ENCODE data around the gene PSMD8.
A peak's percentile ranks its signal among the peaks of the same experiment; 100 is the strongest.
"Not testable (repeated sequence)": the region's sequence is repeated elsewhere in the genome, so short reads cannot be mapped to it uniquely, and the experiment has no call there.

The PSMD8 gene

DNA sequence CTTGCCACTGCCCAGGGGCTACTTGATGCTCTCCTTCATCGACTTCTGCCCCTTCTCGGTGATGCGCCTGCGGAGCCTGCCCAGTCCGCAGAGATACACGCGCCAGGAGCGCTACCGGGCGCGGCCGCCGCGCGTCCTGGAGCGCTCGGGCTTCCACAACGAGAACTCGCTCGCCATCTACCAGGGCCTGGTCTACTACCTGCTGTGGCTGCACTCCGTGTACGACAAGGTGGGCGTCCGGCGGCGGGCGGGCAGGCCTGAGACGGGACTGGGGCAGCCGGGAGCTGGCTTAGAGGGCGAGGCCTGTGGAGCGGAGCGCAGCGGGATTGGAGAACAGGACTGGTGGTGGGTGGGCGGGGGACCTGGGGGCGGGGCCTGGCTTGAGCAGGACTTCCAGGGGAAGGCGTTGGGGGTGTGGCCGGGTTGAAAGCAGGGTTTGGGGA is 12.7 kb upstream of the PSMD8 start:
- peak; percentile 74 for FAIRE-seq
- DNase-seq (ENCODE audit: insufficient read length, low spot score), result peak; percentile 93

DNA sequence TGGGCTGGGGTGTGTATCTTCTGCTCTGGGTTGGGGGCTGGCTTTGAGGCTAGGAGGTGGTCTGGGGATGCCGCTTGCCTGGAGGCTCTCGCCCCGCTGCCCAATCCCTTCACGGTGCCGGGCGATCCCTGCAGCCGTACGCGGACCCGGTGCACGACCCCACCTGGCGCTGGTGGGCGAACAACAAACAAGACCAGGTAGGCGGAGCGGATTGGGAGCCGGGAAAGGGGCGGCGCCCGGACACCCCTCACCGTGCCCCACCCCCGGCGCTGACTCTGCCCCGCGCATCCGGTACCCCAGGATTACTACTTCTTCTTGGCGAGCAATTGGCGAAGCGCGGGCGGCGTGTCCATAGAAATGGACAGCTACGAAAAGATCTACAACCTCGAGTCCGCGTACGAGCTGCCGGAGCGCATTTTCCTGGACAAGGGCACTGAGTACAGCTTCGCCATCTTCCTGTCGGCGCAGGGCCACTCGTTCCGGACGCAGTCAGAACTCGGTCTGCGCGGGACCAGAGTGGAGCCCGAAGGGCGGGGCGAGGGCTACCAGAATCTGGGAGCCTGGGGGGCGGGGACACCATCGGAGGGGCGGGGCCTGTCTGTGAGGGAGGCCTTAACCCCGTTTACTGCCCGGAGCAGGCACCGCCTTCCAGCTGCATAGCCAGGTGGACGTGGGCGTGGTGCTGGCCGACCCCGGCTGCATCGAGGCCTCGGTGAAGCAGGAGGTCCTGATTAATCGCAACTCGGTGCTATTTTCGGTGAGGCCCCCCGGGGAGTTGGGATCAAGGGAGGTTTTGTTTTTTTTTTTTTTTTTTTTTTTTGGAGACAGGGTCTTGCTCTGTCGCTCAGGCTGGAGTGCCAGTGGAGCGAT is 12.1 kb upstream of the PSMD8 start:
- peak; percentile 78 for DNase-seq (ENCODE audit: insufficient read length, low spot score)
- peak; percentile 80 for FAIRE-seq

DNA sequence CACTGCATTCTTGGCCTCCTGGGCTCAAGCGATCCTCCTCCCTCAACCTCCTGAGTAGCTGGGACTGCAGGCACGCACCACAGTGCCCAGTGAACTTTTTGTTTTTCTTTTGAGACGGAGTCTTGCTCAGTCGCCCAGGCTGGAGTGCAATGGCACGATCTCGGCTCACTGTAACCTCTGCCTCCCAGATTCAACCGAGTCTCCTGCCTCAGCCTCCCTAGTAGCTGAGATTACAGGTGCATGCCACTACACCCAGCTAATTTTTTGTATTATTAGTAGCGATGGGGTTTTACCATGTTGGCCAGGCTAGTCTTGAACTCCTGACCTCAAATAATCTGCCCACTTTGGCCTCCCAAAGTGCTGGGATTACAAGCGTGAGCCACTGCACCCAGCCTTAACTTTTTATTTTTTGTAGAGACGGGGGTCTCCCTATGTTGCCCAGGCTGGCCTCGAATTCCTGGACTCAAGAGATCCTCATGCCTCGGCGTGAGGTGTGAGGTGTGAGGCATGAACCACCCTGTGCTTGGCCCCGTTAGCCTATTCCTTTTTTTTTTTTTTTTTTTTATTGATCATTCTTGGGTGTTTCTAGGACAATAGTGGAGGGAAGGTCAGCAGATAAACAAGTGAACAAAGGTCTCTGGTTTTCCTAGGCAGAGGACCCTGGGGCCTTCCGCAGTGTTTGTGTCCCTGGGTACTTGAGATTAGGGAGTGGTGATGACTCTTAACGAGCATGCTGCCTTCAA is 11.3 kb upstream of the PSMD8 start:
- FAIRE-seq; DNase-seq (ENCODE audit: insufficient read length, low spot score): not testable (repeated sequence)

DNA sequence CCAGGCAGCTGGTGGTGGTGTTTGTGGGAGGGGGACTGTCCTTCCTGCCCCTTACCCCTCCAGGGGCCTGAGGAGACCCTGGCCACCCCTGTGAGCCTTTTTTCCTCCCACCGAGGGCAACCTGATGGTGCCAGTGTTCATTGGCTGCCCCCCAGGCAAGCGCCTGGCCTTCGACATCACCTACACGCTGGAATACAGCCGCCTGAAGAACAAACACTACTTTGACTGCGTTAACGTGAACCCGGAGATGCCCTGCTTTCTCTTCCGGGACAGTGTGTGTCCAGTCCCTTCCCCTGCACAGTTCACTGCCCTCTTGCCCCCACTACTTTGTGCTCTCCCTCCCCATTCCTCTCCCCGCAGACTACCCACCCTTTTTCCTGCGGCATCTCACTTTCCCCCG is 7.3 kb upstream of the PSMD8 start:
- DNase-seq (ENCODE audit: insufficient read length, low spot score) (no peak), FAIRE-seq (no peak)

DNA sequence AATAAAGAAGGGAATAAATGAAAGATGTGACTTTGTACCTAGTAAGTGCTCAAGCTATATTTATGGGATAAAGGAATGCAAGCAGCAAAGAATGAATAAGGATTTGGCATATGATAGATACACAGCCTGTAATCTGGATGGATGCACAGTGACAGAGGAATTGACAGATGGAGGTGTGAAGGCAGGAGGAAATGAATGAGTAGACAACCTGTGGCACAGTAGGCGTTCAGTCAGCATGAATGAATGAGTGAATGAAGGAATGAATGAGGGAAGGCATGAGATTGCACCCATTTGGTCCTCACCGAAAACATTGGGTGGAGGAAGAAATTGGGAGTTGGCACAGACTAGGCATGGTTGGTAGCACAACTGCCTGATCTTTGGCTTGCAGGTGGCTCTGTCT is 4.8 kb upstream of the PSMD8 start:
- DNase-seq (ENCODE audit: insufficient read length, low spot score) (no peak), FAIRE-seq (peak; percentile 55)

DNA sequence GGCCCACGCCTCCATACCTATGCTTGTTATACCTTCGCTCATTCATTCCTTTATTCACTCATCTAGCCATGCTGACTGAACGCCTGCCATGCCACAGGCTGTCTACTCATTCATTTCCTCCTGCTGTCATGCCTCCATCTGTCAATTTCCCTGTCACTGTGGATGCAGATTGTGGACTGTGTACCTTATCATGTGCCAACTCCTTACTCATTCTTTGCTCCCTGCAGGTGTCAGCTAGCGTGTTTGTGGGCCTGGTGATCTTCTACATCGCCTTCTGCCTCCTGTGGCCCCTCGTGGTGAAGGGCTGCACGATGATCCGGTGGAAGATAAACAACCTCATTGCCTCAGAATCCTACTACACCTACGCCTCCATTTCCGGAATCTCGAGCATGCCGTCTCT is 4.1 kb upstream of the PSMD8 start:
- FAIRE-seq, result no peak
- DNase-seq (ENCODE audit: insufficient read length, low spot score), result no peak

DNA sequence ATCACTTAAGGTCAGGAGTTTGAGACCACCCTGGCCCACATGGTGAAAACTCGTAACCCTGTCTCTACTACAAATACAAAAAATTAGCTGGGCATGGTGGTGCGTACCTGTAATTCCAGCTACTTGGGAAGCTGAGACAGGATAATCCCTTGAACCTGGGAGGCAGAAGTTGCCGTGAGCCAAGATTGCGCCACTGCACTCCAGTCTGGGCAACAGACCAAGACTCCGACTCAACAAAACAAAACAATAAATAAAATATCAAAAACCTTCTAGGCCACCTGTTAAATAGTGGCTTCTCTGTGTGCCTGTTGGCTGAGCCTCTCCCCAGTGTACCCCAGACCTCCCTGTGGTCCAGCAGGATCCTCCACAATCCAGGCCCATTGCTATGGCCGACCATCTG is 3.3 kb upstream of the PSMD8 start:
- no peak for FAIRE-seq
- no peak for DNase-seq (ENCODE audit: insufficient read length, low spot score)

DNA sequence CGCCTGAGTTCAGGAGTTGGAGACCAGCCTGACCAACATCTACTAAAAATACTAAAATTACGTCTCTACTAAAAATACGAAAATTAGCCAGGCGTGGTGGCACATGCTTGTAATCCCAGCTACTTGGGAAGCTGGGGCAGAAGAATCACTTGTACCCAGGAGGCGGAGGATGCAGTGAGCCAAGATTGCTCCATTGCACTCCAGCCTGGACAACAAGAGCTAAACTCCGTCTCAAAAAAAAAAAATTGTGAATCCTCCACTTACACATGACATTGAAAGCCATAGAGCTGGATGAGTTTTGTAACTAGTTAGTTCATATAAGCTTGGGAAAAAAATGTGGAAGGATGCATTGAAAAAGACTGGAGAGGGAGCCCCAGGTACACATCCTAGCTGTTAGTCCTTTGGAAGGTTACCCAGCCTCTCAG is 452 bp upstream of the PSMD8 start:
- no peak for FAIRE-seq

DNA sequence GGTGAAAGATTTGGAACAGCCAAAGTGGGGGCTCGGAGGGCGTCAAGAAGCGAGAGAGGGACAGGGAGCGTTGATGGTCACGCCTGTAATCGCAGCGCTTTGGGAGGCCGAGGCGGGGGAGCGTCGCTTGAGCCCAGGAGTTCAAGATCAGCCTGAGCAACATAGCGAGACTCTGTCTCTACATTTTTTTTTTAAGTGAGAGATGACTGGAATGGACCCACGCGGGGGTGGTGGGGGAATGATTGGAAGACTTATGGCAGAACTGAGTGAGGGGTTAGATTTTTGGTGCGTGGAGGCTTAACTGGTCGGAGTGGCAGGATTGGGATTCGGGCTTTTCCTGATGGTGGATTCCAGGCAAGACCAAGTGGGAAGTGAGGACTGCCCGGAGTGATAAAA is 725 bp downstream of the PSMD8 start:
- FAIRE-seq (no peak), DNase-seq (ENCODE audit: insufficient read length, low spot score) (no peak)

More for the DNA sequence above, 452 bp upstream of the PSMD8 start:
- no peak for DNase-seq (ENCODE audit: insufficient read length, low spot score)

DNA sequence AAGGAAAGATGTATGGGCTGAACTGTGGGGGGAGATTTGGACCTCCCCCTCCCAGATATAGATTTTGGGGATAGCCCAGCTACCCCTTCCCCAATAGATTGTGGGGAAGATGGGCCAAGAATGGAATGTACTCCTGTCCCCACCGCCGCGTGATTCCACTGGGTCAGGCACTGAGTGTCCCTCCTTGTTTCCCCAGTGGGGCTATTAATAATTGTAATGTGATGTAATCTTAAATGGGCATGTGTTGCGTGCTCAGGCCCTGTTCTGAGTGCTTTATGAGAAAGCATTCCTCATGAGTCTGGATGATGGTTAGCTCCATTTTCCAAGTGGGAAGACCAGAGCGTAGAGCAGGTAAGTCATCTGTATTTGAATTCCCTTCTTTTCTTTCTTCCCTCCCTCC is 1.4 kb downstream of the PSMD8 start:
- FAIRE-seq (no peak), DNase-seq (ENCODE audit: insufficient read length, low spot score) (no peak)

DNA sequence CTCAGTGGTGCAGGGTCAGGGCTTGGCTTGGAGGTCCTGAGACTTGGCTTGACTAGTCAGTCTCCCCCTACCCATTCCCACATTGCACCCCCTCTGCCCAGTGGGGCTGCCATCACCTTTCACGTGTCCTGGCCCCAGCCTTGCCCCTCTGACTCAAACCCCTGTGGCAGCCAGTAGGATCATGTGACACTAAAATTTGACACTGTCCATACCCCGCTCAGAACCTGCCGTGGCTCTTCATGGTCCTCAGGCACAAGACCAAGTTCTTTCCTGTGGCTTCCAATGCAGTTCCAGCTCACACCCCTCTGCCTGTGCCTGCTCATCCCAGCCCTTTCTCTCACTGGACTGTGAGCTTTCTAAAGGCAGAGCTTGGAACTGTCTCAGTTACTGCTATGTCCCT is 2.2 kb downstream of the PSMD8 start:
- FAIRE-seq (no peak), DNase-seq (ENCODE audit: insufficient read length, low spot score) (no peak)

DNA sequence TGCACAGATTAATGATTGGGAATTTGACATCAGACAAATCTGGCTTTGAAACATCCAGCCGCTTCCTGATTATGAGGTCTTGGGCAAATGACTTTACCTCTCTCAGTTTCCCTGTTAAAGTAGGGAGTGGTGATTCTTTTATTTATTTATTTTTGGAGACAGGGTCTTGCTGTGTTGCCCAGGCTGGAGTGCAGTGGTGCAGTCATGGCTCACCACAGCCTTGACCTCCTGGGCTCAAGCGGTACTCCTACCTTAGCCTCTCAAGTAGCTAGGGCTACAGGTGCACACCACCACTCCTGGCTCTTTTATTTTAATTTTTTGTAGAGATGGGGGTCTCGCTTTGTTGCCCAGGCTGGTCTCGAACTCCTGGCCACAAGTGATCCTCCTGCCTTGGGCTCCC is 2.7 kb downstream of the PSMD8 start:
- no peak for FAIRE-seq
- DNase-seq (ENCODE audit: insufficient read length, low spot score), result no peak

DNA sequence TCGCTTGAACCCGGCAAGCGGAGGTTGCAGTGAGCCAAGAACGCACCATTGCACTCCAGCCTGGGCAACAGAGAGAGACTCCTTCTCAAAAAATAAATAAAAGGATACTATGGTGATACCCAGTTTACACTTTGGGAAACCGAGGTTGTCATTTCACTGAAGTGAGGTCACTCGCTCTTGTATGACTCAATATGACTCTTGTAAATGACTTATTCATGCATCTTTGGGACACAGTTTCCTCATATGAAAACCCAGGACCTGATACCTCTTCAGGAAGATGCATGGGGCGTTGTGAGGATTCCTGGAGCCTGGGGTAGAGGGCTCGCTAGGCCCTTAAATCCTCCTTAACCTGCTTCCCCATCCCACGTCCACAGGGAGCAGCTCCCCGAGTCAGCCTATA is 4.5 kb downstream of the PSMD8 start:
- DNase-seq (ENCODE audit: insufficient read length, low spot score), result no peak
- FAIRE-seq, result no peak

DNA sequence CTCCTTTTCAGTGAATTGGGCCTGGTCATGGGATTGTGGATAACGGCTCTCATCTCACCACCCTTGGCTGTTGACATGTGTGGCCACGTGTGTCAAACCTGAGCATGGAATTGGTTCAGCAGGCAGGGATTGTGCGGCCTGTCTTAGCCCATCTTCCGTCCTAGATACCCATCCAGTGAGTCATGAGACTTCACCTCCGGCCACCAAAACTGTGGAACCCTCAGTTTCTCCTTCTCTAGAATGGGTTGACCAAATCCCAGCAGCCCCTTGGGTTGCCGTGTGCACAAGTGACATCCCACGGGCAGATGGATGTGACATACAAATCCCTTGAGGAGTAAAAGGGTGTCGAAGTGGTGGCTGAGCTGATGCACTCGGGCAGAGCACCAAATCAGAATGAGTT is 6.8 kb downstream of the PSMD8 start:
- no peak for FAIRE-seq
- DNase-seq (ENCODE audit: insufficient read length, low spot score), result no peak

DNA sequence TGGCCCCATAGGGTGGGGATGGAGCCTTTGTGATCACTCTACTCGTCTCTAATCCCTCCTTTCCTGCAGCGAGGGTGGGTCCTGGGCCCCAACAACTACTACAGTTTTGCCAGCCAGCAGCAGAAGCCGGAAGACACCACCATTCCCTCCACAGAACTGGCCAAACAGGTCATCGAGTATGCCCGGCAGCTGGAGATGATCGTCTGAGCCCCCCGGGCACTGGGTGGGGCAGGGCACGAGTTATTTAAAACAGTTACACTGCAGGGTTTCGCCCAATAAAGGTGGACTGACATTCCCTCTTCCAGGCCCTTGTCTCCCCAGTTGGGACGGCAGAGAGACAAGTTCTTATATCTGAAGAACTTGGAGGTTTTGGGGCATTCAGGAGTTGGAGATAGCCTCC is 8.8 kb downstream of the PSMD8 start:
- DNase-seq (ENCODE audit: insufficient read length, low spot score) (no peak), FAIRE-seq (no peak)

DNA sequence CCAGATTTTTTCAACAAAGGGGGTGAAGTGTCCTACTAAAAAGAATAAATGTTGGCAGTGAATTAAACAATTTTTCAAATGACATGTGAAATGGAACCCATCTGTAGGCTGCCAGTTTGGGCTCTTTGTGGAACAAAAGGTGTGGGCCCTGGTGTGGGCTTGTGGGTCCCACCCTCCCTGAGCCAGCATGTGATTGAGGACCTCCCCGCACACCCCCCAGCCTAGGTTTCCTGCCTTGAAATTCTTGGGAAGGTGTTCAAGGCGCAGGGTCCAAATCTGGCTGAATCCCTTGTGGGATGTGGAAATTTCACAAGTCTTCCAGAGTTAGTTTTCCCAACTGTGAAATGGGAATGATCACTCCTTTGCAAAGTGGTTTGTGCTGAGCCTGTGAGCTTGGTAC is 9.4 kb downstream of the PSMD8 start:
- DNase-seq (ENCODE audit: insufficient read length, low spot score), result no peak
- FAIRE-seq, result no peak

DNA sequence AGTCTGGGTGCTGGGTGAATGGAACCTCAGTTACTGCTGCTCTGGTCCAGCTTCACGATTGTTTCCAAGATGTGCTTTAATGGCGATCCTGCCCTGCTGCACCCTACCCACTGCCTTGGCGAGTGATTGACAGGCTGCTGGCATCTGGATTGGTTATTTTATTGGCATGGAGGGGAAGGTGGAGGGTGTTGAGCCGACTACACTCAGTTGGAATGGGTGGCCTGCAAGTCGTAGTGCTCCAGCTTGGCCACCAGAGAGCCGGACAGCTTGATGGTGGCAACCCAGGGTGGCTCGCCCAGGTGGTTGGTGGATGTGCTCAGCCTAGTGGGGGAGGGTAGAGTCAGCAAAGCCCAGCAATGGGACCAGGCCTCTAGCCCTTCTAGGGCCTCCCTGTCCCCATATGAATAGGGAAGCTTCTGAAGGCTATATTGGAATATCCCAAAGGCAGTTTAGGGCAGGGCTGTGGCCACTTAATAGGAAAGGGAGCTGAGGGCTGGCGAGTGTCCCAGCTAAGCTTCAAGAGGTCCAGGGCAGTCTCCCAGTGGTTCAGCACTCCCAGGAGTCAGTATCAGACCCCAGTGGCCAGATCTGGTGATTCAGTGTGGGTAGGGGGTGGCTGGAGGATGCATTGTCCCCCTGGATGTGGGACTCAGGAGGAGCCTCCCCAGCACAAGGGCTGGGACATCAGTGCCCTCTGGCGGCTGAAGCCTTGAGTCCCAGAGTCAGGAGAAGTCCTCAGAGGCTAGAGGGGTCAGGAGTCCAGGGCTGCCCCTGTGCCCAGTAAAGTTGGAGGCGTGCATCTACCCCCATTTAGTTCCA is 10.0 kb downstream of the PSMD8 start:
- no peak for DNase-seq (ENCODE audit: insufficient read length, low spot score)
- FAIRE-seq, result no peak

DNA sequence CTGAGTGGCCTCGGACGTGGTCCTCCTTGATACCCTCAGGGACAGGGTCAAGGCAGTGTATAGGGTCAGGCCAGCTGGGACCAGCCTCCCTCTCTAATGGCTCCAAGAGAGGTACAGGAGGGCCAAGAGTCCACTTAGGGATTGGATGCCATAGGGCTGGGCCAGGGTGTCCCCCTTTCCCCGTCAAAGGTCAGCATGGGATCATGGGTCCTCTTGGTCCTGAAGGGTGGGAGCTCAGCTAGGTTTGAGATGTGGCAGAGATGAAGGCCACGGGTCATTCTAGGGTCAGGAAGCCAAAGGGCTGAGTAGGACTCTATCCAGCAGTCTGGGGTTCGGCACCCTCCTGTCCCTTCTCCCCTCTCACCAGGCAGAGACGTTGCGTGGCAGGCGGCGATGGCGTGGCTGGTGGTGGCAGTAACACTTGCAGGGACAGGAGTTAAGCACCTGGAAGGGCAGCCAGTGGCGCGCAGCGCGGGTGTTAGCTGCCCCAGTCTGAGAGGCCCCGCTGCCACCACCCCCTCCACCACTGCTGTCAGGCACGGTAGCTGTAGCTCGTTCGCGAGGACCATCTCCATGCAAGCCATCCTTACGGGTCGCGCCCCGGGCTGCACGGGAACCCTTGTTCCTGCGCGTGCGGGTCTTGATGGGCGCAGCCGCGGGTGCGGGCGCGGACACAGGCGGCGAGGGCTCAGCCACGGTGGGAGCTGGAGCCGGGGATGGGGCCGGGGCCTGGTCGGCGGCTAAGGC is 10.9 kb downstream of the PSMD8 start:
- DNase-seq (ENCODE audit: insufficient read length, low spot score), result no peak

DNA sequence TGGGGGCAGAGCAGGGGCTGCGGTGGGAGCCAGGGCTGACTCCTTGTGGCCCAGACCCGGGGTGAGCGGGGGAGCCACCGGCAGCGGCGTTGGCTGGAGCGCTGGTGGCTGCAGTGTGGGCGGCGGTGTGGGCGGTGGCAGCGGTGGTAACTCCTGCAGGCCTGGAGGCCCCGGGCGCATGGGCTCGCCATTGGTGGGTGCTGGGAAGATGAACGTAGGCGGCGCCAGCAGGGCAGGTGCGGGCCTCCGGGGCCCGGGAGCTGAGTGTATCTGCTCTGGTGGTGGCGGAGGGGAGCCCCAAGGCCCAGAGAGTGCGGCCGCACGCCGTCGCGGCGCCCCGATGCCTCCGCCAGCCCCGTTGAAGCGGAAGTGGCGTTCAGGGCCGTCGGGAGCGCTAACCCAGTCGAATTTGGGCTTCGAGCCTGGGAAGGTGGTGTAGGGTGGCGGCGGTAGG is 11.5 kb downstream of the PSMD8 start:
- no peak for FAIRE-seq
- no peak for DNase-seq (ENCODE audit: insufficient read length, low spot score)

More for the DNA sequence above, 10.9 kb downstream of the PSMD8 start:
- FAIRE-seq, result no peak

DNA sequence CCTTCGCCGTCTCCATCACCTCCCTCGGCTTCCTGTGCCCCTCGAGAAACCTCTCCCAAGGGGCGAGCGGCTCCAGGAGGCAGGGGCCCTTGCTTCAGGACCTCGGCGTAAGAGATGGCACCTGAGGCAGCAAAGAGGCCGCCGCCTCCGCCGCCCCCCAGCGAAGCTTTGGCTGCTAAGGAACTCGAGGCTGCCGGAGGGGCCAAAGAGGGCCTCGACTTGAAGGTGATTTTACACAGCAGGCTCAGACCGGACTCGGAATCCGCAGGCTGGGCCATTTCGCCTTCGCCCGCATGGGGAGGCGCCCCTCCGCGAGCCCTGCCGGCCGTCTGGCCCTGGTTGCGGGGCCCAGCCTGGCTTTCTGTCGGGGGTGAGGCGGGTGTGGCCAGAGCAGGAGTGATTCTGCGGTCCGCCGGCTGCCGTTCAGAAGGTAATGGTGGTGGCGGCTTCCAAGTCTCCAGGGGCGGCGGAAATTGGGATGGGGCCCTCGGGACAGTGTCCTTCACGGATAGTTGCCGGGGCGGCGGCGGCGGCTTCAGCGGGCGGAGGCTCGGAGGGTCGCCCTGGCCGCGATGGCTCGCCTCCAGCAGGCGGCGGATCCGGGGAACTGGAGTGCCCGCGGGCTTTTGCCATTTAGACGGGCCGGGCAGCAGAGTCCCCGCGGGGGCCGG is 12.1 kb downstream of the PSMD8 start:
- FAIRE-seq (no peak), DNase-seq (ENCODE audit: insufficient read length, low spot score) (no peak)
